Keratinocyte (primary cell): ENCODE data around the gene ZBTB32. TPM values are rescaled to one million over a fixed set of nuclear protein-coding genes. Genes with fewer than 3 reads are reported as not detected.

ENCODE experiments used
- DNase-seq: peaks from one replicate; pipeline ENCODE4 v3.0.0-alpha.2; 2011; ENCODE audit warnings: low read depth, missing footprints, low spot score
- FAIRE-seq: peaks from 2 replicates; lab custom pipeline; 2011; peaks lifted over from hg19 to GRCh38; lab: Jason Lieb, UNC
- H2AFZ ChIP-seq: 2 replicates; pipeline ENCODE4 v1.6.0; 2012; ENCODE audit warnings: low read length, control low read depth, inconsistent platforms; ENCODE audit not compliant: control insufficient read depth
- H3K27ac ChIP-seq: 2 replicates; pipeline ENCODE4 v1.5.1; 2011; ENCODE audit warnings: low read length; ENCODE audit not compliant: control insufficient read depth, insufficient read depth
- H3K27me3 ChIP-seq: 3 replicates; pipeline ENCODE4 v1.6.0; 2011; ENCODE audit warnings: low read length; ENCODE audit not compliant: control insufficient read depth, insufficient read depth; ENCODE audit errors: extremely low read depth
- H3K36me3 ChIP-seq, 2 experiments: 2 replicates in 1 of 2; 3 replicates in 1 of 2; pipeline ENCODE4 v1.5.1; 2011; ENCODE audit warnings: low read length in 2 of 2, mild to moderate bottlenecking in 1 of 2; ENCODE audit not compliant: control insufficient read depth in 2 of 2, insufficient read depth in 2 of 2; ENCODE audit errors: extremely low read depth in 1 of 2
- H3K4me1 ChIP-seq: 3 replicates; pipeline ENCODE4 v1.5.1; 2011; ENCODE audit warnings: low read length; ENCODE audit not compliant: control insufficient read depth, insufficient read depth; ENCODE audit errors: extremely low read depth
- H3K4me2 ChIP-seq: 3 replicates; pipeline ENCODE4 v1.6.0; 2011; ENCODE audit warnings: low read depth, low read length; ENCODE audit not compliant: control insufficient read depth, insufficient read depth; ENCODE audit errors: extremely low read depth
- H3K4me3 ChIP-seq, 3 experiments: fragments of 200-600 bp in 1 of 3; sonication (generic) in 1 of 3; 2 replicates in 2 of 3; 3 replicates in 1 of 3; pipeline ENCODE4 v1.5.1; 2011 to 2016; ENCODE audit warnings: low read length in 3 of 3, mild to moderate bottlenecking in 3 of 3, control low read depth in 2 of 3, inconsistent platforms in 1 of 3, low read depth in 1 of 3, mixed read lengths in 1 of 3, mixed run types in 1 of 3, moderate library complexity in 1 of 3; ENCODE audit not compliant: control insufficient read depth in 2 of 3, insufficient read depth in 2 of 3; ENCODE audit errors: extremely low read depth in 1 of 3
- H3K79me2 ChIP-seq: 2 replicates; pipeline ENCODE4 v1.6.0; 2012; ENCODE audit warnings: low read length; ENCODE audit not compliant: control insufficient read depth, insufficient read depth
- H3K9ac ChIP-seq: 3 replicates; pipeline ENCODE4 v1.6.0; 2011; ENCODE audit warnings: low read length; ENCODE audit not compliant: control insufficient read depth, insufficient read depth; ENCODE audit errors: extremely low read depth
- H3K9me1 ChIP-seq: 3 replicates; pipeline ENCODE4 v1.6.0; 2011; ENCODE audit warnings: low read length; ENCODE audit not compliant: control insufficient read depth, insufficient read depth; ENCODE audit errors: extremely low read depth
- H3K9me3 ChIP-seq: 2 replicates; pipeline ENCODE4 v1.5.1; 2012; ENCODE audit warnings: low read depth, low read length; ENCODE audit not compliant: control insufficient read depth
- H4K20me1 ChIP-seq: 3 replicates; pipeline ENCODE4 v1.6.0; 2011; ENCODE audit warnings: low read length; ENCODE audit not compliant: control insufficient read depth, insufficient read depth; ENCODE audit errors: extremely low read depth
- CTCF ChIP-seq, 3 experiments: IDR thresholded peaks in 1 of 3; conservative IDR thresholded peaks in 1 of 3; optimal IDR thresholded peaks in 1 of 3; 2 replicates in 2 of 3; 3 replicates in 1 of 3; pipeline versions ENCODE3 to v1.5.1; 2011; ENCODE audit warnings: low read length in 3 of 3, mild to moderate bottlenecking in 3 of 3, moderate library complexity in 2 of 3, control low read depth in 1 of 3, inconsistent platforms in 1 of 3; ENCODE audit not compliant: insufficient read depth in 2 of 3; ENCODE audit errors: extremely low read depth in 1 of 3
- EZH2 ChIP-seq: IDR thresholded peaks from one replicate; pipeline ENCODE4 v1.6.1; 2012; ENCODE audit warnings: inconsistent platforms, mild to moderate bottlenecking, low read length, moderate library complexity
- dilution Hi-C: fragments of 300-500 bp; cut with MboI; formaldehyde crosslinking; loops from one replicate; pipeline ENCODE4 v1.7.0; 2020; ENCODE audit warnings: low sequenced_read_pairs; ENCODE audit not compliant: extremely low pct_ligation_motif_present
- polyA plus RNA-seq, 5 experiments: library from polyadenylated mRNA; depleted of rRNA in 3 of 5; stranded (reverse) in 3 of 5; stranded (forward) in 1 of 5; unstranded in 1 of 5; fragments of >200 nt; gene quantifications; 1 replicate in 1 of 5; 2 replicates in 3 of 5; 3 replicates in 1 of 5; pipeline versions ENCODE4 v1.2.1 to v1.2.3, GENCODE V29; 2011 to 2012; ENCODE audit warnings: missing spikeins in 2 of 5, low read depth in 1 of 5, low replicate concordance in 1 of 5

ZBTB32 gene
- polyA plus RNA-seq, 1 donor (not counting 4 experiments of a cell fraction or from before 2014, with no cell fraction given), result not detected

- H3K9ac ChIP-seq, result no peak overlapping the region
- H3K9me1 ChIP-seq, result no peaks in the 10 kb centered on the region
- no peaks in the 10 kb centered on the region for H3K79me2 ChIP-seq
- no peaks in the 10 kb centered on the region for H3K9me3 ChIP-seq
- H3K4me1 ChIP-seq, result peaks cover 7% of the 10 kb centered on the region
- no peak overlapping the region for H3K27ac ChIP-seq
- H3K4me3 ChIP-seq, result no peak overlapping the region
- H4K20me1 ChIP-seq, result no peaks in the 10 kb centered on the region
- H2AFZ ChIP-seq, result no peak overlapping the region
- H3K36me3 ChIP-seq, result no peaks in the 10 kb centered on the region
- FAIRE-seq, result no peak
- H3K4me2 ChIP-seq, result no peak overlapping the region
- H3K27me3 ChIP-seq, result peaks cover 14% of the 10 kb centered on the region
- DNase-seq, result no peak
- TF ChIP-seq CTCF (optimal IDR thresholded peaks at IDR 0.05 in 1 of 3, IDR thresholded peaks at IDR 0.05 in 1 of 3, conservative IDR thresholded peaks at IDR 0.05 in 1 of 3; ENCODE audit: extremely low read depth in 1 of 3, insufficient read depth in 2 of 3, low read length in 3 of 3), result no peak
- TF ChIP-seq EZH2, result no peak
- dilution Hi-C loops, result no loop called here
Observed at GRCh38 chr19:35671818-35672217, 32.5 kb upstream of the ZBTB32 start.

- H3K27ac ChIP-seq, result no peak overlapping the region
- no peaks in the 10 kb centered on the region for H3K9me3 ChIP-seq
- peak overlapping the region; percentile 85 for H2AFZ ChIP-seq
- H3K4me3 ChIP-seq, result peak overlapping the region; percentile 38 to 63 (median 56)
- peak overlapping the region; percentile 22 for H3K9ac ChIP-seq
- no peaks in the 10 kb centered on the region for H4K20me1 ChIP-seq
- FAIRE-seq, result peak; percentile 75
- peak; percentile 42 for DNase-seq
- dilution Hi-C loops, result no loop called here
- H3K27me3 ChIP-seq, result peaks cover 14% of the 10 kb centered on the region
- no peaks in the 10 kb centered on the region for H3K36me3 ChIP-seq
- H3K4me1 ChIP-seq, result peaks cover 7% of the 10 kb centered on the region
- TF ChIP-seq EZH2, result no peak
- H3K79me2 ChIP-seq, result no peaks in the 10 kb centered on the region
- H3K4me2 ChIP-seq, result peak overlapping the region; percentile 69
- H3K9me1 ChIP-seq, result no peaks in the 10 kb centered on the region
Observed at GRCh38 chr19:35673121-35673804, 31.1 kb upstream of the ZBTB32 start.
